Measurements from ENCODE around the gene HIPK3.

Gene HIPK3

GRCh38 chr11:33402066-33402465, 144.9 kb downstream of the HIPK3 start:
- peak; percentile 19 for DNase-seq

DNA sequence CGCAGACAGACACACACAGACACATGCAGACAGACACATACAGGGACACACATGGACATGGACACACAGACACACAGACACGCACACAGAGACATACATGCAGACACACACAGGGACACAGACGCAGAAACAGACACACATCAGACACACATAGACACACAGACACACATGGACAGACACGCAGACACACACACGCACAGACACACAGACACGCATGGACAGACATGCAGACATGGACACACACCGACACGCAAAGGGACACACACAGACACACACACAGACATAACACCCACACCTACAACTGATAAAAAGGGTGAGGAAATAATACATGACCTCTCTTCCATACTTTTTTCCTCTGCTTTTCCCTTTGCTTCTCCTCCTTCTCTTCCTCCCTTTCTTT, 146.2 kb downstream of the HIPK3 start:
- no peak for DNase-seq

GRCh38 chr11:33405834-33406602, 148.8 kb downstream of the HIPK3 start:
- no peak for DNase-seq

Measured in NCI-H1436 treated with DMSO at 0.1 percent for 48 hours (cell line).